HG03342 (cell line): Measurements from ENCODE around the gene TAS2R5.
A peak's percentile ranks its signal among the peaks of the same experiment; 100 is the strongest.
"Not testable (repeated sequence)": the region's sequence is repeated elsewhere in the genome, so short reads cannot be mapped to it uniquely, and the experiment has no call there.

Source experiments
- ATAC-seq: cut with Tn5 transposase; IDR thresholded peaks from one replicate; pipeline ENCODE4 v1.9.1; 2021; ENCODE audit warnings: mild to moderate bottlenecking, moderate library complexity; ENCODE audit not compliant: unreplicated experiment

The TAS2R5 gene

GRCh38 chr7:141789917-141790316, at the start of gene TAS2R5:
Gene TAS2R5 (plus strand): TSS chr7:141790217. CDS start chr7:141790362, 145 bp downstream.
- no peak for ATAC-seq

GRCh38 chr7:141742229-141742628, 47.8 kb upstream of the TAS2R5 start:
- no peak for ATAC-seq

- no peak for ATAC-seq
Observed at GRCh38 chr7:141744131-141744530, 45.9 kb upstream of the TAS2R5 start.

- no peak for ATAC-seq
Observed at GRCh38 chr7:141748396-141748795, 41.6 kb upstream of the TAS2R5 start.

GRCh38 chr7:141751904-141752303, 38.1 kb upstream of the TAS2R5 start:
- ATAC-seq, result not testable (repeated sequence)

- ATAC-seq, result no peak
Observed at GRCh38 chr7:141752634-141753033, 37.4 kb upstream of the TAS2R5 start.

GRCh38 chr7:141754939-141755338, 35.1 kb upstream of the TAS2R5 start:
- no peak for ATAC-seq

GRCh38 chr7:141763797-141764196, 26.2 kb upstream of the TAS2R5 start, which contains the start of gene TAS2R3:
Gene TAS2R3 (plus strand): TSS chr7:141764097. CDS start chr7:141764159, 62 bp downstream.
- ATAC-seq, result no peak

- not testable (repeated sequence) for ATAC-seq
Observed at GRCh38 chr7:141770083-141770583, 19.9 kb upstream of the TAS2R5 start.

- ATAC-seq, result no peak
Observed at GRCh38 chr7:141776374-141776773, 13.6 kb upstream of the TAS2R5 start, which contains the start of gene TAS2R4. Gene TAS2R4 (plus strand): TSS chr7:141776674. CDS start chr7:141778489, 1,815 bp downstream.

GRCh38 chr7:141785706-141786552, 4.1 kb upstream of the TAS2R5 start:
- ATAC-seq, result peak; percentile 86

- ATAC-seq, result no peak
Observed at GRCh38 chr7:141788296-141788695, 1.7 kb upstream of the TAS2R5 start.

GRCh38 chr7:141792526-141792925, 2.5 kb downstream of the TAS2R5 start:
- ATAC-seq, result no peak

GRCh38 chr7:141820067-141820466, 30.1 kb downstream of the TAS2R5 start:
- ATAC-seq, result no peak

- ATAC-seq, result not testable (repeated sequence)
Observed at GRCh38 chr7:141822432-141822831, 32.4 kb downstream of the TAS2R5 start.

- no peak for ATAC-seq
Observed at GRCh38 chr7:141837683-141838082, 47.7 kb downstream of the TAS2R5 start.

- ATAC-seq, result no peak
Observed at GRCh38 chr7:141838581-141838980, 48.6 kb downstream of the TAS2R5 start.

GRCh38 chr7:141839256-141839655, 49.2 kb downstream of the TAS2R5 start:
- no peak for ATAC-seq

GRCh38 chr7:141840708-141841107, 50.7 kb downstream of the TAS2R5 start:
- no peak for ATAC-seq
